Peyer's patch (tissue), 4 donors: ENCODE measurements around the gene FMN1. TPM values are rescaled to one million over a fixed set of nuclear protein-coding genes. Genes with fewer than 3 reads are reported as not detected.
A peak's percentile ranks its signal among the peaks of the same experiment; 100 is the strongest.
"Not testable (repeated sequence)": the region's sequence is repeated elsewhere in the genome, so short reads cannot be mapped to it uniquely, and the experiment has no call there.

Experiments
- DNase-seq, 3 donors: peaks; one replicate each; pipeline ENCODE4 v3.0.0-alpha.2; 2017 to 2019
- H3K27ac ChIP-seq, 4 donors: fragments of 200-600 bp; sonication (generic); one replicate each; pipeline ENCODE4 v1.5.1; 2016 to 2019
- H3K27me3 ChIP-seq, 2 donors: fragments of 200-600 bp; sonication (generic); one replicate each; pipeline ENCODE4 v1.5.1; 2019
- H3K36me3 ChIP-seq, 3 donors: fragments of 200-600 bp; sonication (generic); one replicate each; pipeline ENCODE4 v1.5.1; 2016 to 2019
- H3K4me1 ChIP-seq, 4 donors: fragments of 200-600 bp; sonication (generic); one replicate each; pipeline ENCODE4 v1.5.1; 2016 to 2019
- H3K4me3 ChIP-seq, 4 donors: fragments of 200-600 bp; sonication (generic); 1 replicate in 3 of 4; 2 replicates in 1 of 4; pipeline ENCODE4 v1.5.1; 2016 to 2019; ENCODE audit warnings: mild to moderate bottlenecking in 1 of 4
- H3K9me3 ChIP-seq, 4 donors: fragments of 200-600 bp; sonication (generic); one replicate each; pipeline ENCODE4 v1.5.1; 2016 to 2019; ENCODE audit warnings: mild to moderate bottlenecking in 1 of 4
- CTCF ChIP-seq, 6 experiments: fragments of 450-650 bp in 4 of 6; fragments of 200-600 bp in 2 of 6; sonication (generic) in 1 of 6; IDR thresholded peaks; one replicate each; pipeline ENCODE4 v1.5.1; 2017 to 2019; ENCODE audit warnings: antibody characterized with exemption in 6 of 6, mild to moderate bottlenecking in 3 of 6, moderate library complexity in 1 of 6
- POLR2A ChIP-seq, 2 donors: fragments of 450-650 bp; IDR thresholded peaks; one replicate each; pipeline ENCODE4 v1.5.1; 2017; ENCODE audit warnings: antibody characterized with exemption in 2 of 2, mild to moderate bottlenecking in 2 of 2, moderate library complexity in 2 of 2
- total RNA-seq, 4 donors: library from RNA; depleted of rRNA; stranded (reverse); fragments of >200 nt; gene quantifications; one replicate each; pipeline ENCODE4 v1.1.0, GENCODE V29; 2016

Gene FMN1
- total RNA-seq, 4 donors from 2014 or later, result 15.4 to 57.8 (median 29.1) TPM

DNA sequence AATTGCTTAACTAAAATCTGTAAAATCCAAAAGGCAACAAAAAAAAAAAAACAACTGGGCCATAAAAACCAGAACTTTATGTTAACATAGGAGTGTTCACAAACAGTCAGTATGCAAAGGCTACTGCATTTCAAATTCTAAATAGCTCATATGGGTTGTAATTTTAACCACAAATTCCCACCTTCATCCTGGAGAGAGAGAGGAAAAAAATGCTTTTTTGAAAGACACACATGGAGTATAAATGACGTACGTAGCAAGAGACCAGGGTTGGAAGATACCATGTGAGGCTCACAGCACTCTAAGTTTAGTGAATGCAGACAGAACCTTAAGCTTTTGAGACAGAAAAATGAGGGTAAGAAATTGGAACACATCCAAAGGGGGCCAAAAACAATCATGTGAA lies 115.9 kb downstream of the FMN1 start:
- H3K4me1 ChIP-seq, result no peaks in the 10 kb centered on the region
- no peak overlapping the region for H3K4me3 ChIP-seq
- no peak overlapping the region for H3K27ac ChIP-seq
- no peaks in the 10 kb centered on the region for H3K27me3 ChIP-seq
- no peaks in the 10 kb centered on the region for H3K9me3 ChIP-seq
- no peaks in the 10 kb centered on the region for H3K36me3 ChIP-seq
- TF ChIP-seq CTCF (IDR thresholded peaks at IDR 0.05), result no peak
- TF ChIP-seq POLR2A (IDR thresholded peaks at IDR 0.05), result no peak
- DNase-seq, result no peak

- Histone ChIP-seq H3K4me3 (no peak overlapping the region), H3K4me1 (no peaks in the 10 kb centered on the region), H3K27ac (no peak overlapping the region), H3K27me3 (no peaks in the 10 kb centered on the region), H3K36me3 (no peaks in the 10 kb centered on the region), H3K9me3 (no peaks in the 10 kb centered on the region)
- TF ChIP-seq POLR2A (IDR thresholded peaks at IDR 0.05) (no peak), CTCF (IDR thresholded peaks at IDR 0.05) (no peak)
- no peak for DNase-seq
Measured at GRCh38 chr15:33076937-33077336, 117.6 kb downstream of the FMN1 start.

DNA sequence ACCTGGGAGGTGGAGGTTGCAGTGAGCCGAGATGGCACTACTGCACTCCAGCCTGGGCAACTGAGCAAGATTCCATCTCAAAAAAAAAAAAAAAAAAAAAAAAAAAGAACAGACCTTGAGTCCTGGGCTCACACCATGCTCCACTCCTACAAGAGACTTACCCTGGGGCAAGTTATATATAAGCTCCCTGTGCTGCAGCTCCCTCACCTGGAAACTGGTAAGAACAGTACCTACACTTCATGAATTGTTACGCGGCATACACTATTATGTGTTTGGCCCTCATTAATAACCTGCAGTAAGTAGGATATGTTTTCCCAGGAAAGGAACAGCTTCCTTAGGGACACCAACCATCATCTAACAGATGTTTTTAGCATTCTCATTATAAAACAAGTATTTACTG lies 119.6 kb downstream of the FMN1 start:
- Histone ChIP-seq H3K36me3 (no peaks in the 10 kb centered on the region), H3K27me3 (no peaks in the 10 kb centered on the region), H3K4me1 (no peaks in the 10 kb centered on the region), H3K4me3 (no peak overlapping the region), H3K27ac (no peak overlapping the region), H3K9me3 (no peaks in the 10 kb centered on the region)
- TF ChIP-seq CTCF (IDR thresholded peaks at IDR 0.05) (peak in 3 of 6 experiments; percentile 54 to 62 (median 60)), POLR2A (IDR thresholded peaks at IDR 0.05) (no peak)
- peak in 1 of 3 donors; percentile 52 for DNase-seq

DNA sequence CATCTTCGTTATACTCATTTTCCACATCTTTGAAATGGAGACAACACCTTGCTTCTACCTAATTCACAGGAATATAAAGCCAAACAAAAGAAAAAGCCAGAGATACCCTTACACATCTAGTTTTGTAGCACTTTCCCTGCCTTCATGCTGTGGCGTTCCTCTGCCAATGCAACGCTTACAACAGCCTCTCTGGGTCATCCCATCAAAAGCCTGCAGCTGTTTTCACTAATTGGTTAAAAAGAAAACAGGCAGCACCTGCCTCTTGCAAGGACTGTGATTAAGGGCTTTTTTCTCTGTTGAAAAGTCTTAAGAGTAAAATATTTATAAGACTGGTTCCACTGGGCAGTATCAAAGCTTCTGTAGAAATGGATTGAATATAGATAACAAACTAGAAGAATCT lies 120.3 kb downstream of the FMN1 start:
- H3K4me3 ChIP-seq, result no peak overlapping the region
- DNase-seq, result no peak
- no peaks in the 10 kb centered on the region for H3K36me3 ChIP-seq
- no peak for TF ChIP-seq CTCF (IDR thresholded peaks at IDR 0.05)
- no peak for TF ChIP-seq POLR2A (IDR thresholded peaks at IDR 0.05)
- H3K4me1 ChIP-seq, result no peaks in the 10 kb centered on the region
- no peak overlapping the region for H3K27ac ChIP-seq
- H3K27me3 ChIP-seq, result no peaks in the 10 kb centered on the region
- no peaks in the 10 kb centered on the region for H3K9me3 ChIP-seq

DNA sequence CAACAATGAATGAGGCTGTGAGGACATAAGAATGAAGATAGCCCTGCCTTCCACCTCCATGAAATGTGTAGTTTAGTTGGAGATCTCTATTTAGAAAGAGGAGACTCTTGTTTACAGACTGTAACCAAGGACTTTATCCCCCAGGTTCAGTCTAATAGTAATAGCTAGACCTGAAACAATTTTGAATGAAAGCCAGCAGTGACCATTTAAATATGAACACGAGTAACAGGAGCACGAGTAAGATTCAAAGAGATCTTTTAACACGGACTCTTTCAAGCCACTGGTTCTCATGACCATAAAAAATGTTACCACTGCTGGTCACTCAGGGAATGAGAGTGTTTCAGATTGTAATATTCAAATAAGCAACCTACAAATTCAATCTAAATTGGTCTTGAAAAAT lies 123.1 kb downstream of the FMN1 start:
- DNase-seq, result no peak
- H3K27me3 ChIP-seq, result no peaks in the 10 kb centered on the region
- no peak overlapping the region for H3K27ac ChIP-seq
- no peaks in the 10 kb centered on the region for H3K9me3 ChIP-seq
- no peaks in the 10 kb centered on the region for H3K36me3 ChIP-seq
- H3K4me3 ChIP-seq, result no peak overlapping the region
- H3K4me1 ChIP-seq, result peaks cover 0 to 15% (median 0%) of the 10 kb centered on the region in 4 donors
- TF ChIP-seq POLR2A (IDR thresholded peaks at IDR 0.05), result no peak
- no peak for TF ChIP-seq CTCF (IDR thresholded peaks at IDR 0.05)

DNA sequence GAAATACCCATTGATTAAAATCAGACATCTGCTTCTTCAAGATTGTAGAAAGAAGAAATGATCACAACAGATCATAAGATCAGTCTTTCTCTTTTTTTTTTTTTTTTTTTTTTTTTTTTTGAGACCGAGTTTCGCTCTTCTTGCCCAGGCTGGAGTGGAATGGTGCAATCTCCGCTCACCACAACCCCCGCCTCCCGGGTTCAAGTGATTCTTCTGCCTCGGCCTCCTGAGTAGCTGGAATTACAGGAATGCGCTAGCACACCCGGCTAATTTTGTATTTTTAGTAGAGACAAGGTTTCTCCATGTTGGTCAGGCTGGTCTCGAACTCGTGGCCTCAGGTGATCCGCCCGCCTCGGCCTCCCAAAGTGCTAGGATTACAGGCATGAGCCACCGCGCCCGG lies 124.6 kb downstream of the FMN1 start:
- not testable (repeated sequence) for H3K4me3 ChIP-seq, H3K36me3 ChIP-seq, H3K27me3 ChIP-seq, DNase-seq, H3K27ac ChIP-seq, H3K9me3 ChIP-seq
- peaks cover 0 to 15% (median 0%) of the 10 kb centered on the region in 4 donors for H3K4me1 ChIP-seq
